ENCODE measurements around the gene SLC6A19. TPM values are rescaled to one million over a fixed set of nuclear protein-coding genes. Genes with fewer than 3 reads are reported as not detected.

SLC6A19 gene
- total and polyA plus RNA-seq, 5 experiments from 2014 or later = not detected

DNA sequence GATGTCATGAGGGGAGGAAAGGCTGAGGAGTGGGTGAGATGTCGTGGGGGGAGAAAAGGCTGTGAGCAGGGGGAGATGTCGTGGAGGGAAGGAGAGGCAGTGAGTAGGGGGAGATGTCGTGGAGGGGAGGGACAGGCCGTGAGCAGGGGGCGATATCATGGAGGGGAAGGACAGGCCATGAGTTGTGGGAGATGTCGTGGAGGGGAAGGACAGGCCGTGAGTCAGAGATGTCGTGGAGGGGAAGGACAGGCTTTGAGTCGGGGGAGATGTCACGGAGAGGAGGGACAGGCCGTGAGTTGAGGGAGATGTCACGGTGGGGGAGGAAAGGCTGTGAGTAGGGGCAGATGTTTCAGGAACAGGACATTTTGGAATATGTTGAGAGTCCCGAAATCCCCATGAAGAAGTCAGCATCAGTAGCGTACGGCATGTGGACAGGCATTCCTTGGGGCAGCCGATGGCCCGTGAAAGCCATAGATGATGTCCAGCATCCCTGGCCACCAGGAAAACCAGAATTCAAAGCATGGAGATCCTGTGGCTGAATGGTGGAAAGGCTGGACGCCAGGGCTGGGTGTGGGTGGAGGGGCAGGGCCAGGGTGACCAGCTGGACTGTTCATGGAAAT lies 8.3 kb upstream of the SLC6A19 start:
- H3K4me1 Mint-ChIP-seq = peaks cover 0 to 6% (median under 1%) of the 10 kb centered on the region in 4 donors
- ATAC-seq (no peak), DNase-seq (peak in 1 of 10 donors; percentile 49)
- no peaks in the 10 kb centered on the region for H3K36me3 Mint-ChIP-seq
- H3K9me3 Mint-ChIP-seq = no peaks in the 10 kb centered on the region
- peak overlapping the region in 1 of 10 donors; percentile 46 for H3K27ac Mint-ChIP-seq
- H3K27me3 Mint-ChIP-seq = peaks cover 20 to 46% (median 28%) of the 10 kb centered on the region in 5 donors
- no peak overlapping the region for H3K4me3 Mint-ChIP-seq
- POLR2A ChIA-PET = no interaction called here

DNA sequence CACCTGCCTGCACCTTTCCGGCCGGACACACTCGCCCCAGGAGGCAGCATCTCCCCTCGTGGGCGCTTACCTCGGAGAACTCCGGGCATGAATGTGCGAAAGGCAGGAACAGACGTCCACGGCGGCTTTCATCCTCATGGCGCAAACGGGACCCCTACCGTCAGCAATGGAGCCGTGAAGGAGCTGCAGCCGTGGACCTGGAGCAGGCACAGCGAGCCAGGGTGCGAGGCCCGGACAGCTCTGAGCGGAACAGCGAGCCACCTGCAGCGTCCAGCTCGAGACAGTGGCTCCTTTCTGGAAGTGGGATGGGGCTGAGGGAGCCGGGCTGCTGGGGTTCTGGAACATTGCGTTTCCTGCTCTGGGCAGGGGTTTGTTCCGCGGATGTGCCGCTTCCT lies 7.8 kb upstream of the SLC6A19 start:
- H3K4me1 Mint-ChIP-seq = peaks cover 0 to 6% (median under 1%) of the 10 kb centered on the region in 4 donors
- peaks cover 19 to 42% (median 24%) of the 10 kb centered on the region in 5 donors for H3K27me3 Mint-ChIP-seq
- peak in 1 of 10 donors; percentile 34 for DNase-seq
- no peak overlapping the region for H3K4me3 Mint-ChIP-seq
- H3K27ac Mint-ChIP-seq = no peak overlapping the region
- POLR2A ChIA-PET = no interaction called here
- H3K9me3 Mint-ChIP-seq = no peaks in the 10 kb centered on the region
- ATAC-seq = no peak
- no peaks in the 10 kb centered on the region for H3K36me3 Mint-ChIP-seq

DNA sequence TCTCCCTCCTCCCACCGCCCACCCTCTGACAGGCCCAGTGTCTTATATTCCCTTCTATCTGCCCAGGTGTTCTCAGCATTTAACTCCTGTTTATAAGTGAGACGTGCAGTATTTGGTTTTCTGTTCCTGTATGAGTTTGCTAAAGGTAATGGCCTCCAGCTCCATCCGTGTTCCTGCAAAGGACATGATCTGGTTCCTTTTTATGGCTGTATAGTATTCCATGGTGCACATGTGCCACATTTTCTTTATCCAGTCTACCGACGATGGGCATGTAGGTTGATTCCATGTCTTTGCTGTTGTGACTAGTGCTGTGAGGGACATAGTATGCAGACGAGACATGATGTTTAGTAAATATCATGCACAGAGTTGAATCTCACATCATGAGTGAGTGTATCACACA lies 7.0 kb upstream of the SLC6A19 start:
- Mint-ChIP-seq H3K27ac (no peak overlapping the region), H3K4me3 (no peak overlapping the region), H3K27me3 (peaks cover 13 to 34% (median 19%) of the 10 kb centered on the region in 5 donors), H3K36me3 (no peaks in the 10 kb centered on the region), H3K4me1 (peaks cover 0 to 6% (median under 1%) of the 10 kb centered on the region in 4 donors), H3K9me3 (no peaks in the 10 kb centered on the region)
- POLR2A ChIA-PET = no interaction called here
- DNase-seq (no peak), ATAC-seq (no peak)

DNA sequence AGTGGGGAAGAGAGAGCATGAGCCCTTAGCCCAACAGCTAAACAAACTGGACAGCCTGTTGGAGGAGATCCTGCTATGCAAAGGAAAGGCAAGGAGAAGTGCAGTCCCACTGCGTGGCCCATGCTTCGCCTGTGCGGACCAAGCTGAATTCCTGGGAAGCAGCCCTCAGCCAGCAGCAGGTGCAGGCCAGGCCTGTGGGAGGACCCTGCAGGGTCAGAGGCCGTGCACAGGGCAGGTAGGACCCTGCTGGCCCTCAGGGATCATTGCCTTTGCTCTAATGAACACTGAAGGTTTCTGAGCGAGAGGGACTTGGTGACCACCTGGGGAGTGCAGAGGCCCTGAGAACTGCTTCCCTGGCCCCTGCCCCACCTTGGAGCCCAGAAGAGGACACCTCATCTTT lies 6.0 kb upstream of the SLC6A19 start:
- ATAC-seq = no peak
- H3K9me3 Mint-ChIP-seq = no peaks in the 10 kb centered on the region
- H3K27ac Mint-ChIP-seq = no peak overlapping the region
- POLR2A ChIA-PET = no interaction called here
- peak in 1 of 10 donors; percentile 41 for DNase-seq
- H3K4me1 Mint-ChIP-seq = peaks cover 0 to 6% (median under 1%) of the 10 kb centered on the region in 4 donors
- H3K36me3 Mint-ChIP-seq = no peaks in the 10 kb centered on the region
- H3K4me3 Mint-ChIP-seq = no peak overlapping the region
- H3K27me3 Mint-ChIP-seq = peaks cover 6 to 24% (median 9%) of the 10 kb centered on the region in 5 donors

DNA sequence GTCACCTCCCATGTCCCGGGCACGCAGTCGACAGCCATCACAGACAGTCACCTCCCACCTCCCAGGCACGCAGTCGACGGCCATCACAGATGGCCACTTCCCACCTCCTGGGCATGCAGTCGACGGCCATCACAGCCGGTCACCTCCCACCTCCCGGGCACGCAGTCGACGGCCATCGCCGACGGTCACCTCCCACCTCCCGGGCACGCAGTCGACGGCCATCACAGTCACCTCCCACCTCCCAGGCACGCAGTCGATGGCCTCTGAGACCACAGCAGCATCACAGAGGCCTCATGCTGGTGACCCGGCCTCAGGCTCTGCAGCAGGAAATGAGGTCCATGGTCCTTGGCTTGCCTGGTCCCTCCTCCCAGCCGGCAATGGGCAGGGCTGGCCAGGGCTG lies 5.5 kb upstream of the SLC6A19 start:
- DNase-seq = no peak
- H3K27ac Mint-ChIP-seq = no peak overlapping the region
- no peak for ATAC-seq

DNA sequence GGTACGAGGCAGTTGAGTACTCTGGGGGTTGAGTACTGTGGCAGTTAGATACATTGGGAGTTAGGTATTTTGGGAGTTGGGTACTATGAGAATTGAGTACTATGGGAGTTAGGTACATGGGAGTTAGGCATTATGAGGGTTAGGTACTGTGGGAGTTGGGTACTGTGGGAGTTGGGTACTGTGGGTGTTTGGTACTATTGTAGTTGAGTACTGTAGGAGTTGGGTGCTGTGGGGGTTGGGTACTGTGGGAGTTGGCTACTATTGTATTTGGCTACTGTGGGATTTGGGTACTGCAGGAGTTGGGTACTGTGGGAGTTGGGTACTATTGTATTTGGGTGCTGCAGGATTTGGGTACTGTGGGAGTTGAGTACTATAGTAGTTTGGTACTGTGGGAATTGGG lies 4.8 kb upstream of the SLC6A19 start:
- ATAC-seq = no peak
- H3K4me1 Mint-ChIP-seq = peaks cover 0 to 3% (median under 1%) of the 10 kb centered on the region in 4 donors

More for the DNA sequence above, 5.5 kb upstream of the SLC6A19 start:
- H3K36me3 Mint-ChIP-seq = no peaks in the 10 kb centered on the region
- peaks cover 1 to 21% (median 5%) of the 10 kb centered on the region in 5 donors for H3K27me3 Mint-ChIP-seq
- H3K4me3 Mint-ChIP-seq = no peak overlapping the region
- peaks cover 0 to 4% (median under 1%) of the 10 kb centered on the region in 4 donors for H3K4me1 Mint-ChIP-seq
- H3K9me3 Mint-ChIP-seq = no peaks in the 10 kb centered on the region
- POLR2A ChIA-PET = no interaction called here

DNA sequence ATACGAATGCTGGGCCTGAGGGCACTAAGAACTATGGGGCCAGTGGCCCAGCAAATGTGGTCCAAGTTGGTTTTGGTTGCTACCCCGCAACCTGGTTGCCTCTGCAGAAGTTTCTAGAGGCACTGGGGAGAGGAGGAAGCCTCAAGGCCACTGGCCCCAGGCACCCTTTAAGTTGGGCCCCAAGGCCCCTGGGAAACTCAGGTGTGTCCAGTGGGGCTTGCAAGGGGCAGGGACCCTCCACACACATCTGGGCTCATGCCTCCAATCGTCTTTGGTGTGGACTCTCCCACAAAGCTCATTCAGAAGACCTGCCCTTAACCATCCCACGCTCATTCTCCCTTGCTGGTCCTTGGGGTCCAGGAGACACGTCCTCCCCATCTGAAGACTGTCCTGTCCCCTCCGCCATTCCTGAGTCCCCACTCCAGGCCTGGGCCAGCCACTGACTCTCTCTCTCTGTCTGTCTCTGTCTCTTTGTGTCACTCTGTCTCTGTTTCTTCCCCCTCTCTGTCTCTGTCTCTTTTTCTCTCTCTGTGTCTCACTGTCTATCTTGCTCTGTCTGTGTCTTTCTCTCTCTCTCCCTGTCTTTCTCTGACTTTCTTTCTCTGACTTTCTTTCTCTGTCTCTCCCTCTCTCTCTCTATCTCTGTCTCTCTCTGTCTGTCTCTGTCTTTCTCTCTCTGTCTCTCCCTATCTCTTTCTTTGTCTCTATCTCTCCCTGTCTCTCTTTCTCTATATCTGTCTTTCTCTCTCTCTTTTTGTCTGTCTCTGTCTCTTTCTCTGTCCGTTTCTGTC lies 3.3 kb upstream of the SLC6A19 start:
- peak in 1 of 10 donors; percentile 49 for DNase-seq
- H3K27ac Mint-ChIP-seq = no peak overlapping the region

More for the DNA sequence above, 4.8 kb upstream of the SLC6A19 start:
- Mint-ChIP-seq H3K9me3 (no peaks in the 10 kb centered on the region), H3K27ac (no peak overlapping the region), H3K27me3 (peaks cover 0 to 19% (median 3%) of the 10 kb centered on the region in 5 donors), H3K36me3 (no peaks in the 10 kb centered on the region), H3K4me3 (no peak overlapping the region)
- POLR2A ChIA-PET = no interaction called here
- peak in 1 of 10 donors; percentile 6 for DNase-seq

DNA sequence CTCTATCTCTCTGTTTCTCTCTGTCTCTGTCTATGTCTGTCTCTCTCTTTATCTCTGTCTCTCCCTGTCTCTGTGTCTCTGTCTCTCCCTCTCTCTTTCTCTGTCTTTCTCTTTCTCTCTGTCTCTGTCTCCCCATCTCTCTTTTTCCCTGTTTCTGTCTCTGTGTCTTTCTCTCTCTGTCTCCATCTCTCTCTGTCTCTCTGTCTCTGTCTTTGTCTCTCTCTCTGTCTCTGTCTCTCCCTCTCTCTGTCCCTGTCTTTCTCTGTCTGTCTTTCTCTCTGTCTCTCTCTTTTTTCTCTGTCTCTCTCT lies 2.1 kb upstream of the SLC6A19 start:
- Mint-ChIP-seq H3K4me1 (peaks cover 0 to 3% (median under 1%) of the 10 kb centered on the region in 4 donors), H3K4me3 (no peak overlapping the region), H3K27me3 (peaks cover 0 to 15% (median 3%) of the 10 kb centered on the region in 5 donors), H3K9me3 (no peaks in the 10 kb centered on the region), H3K36me3 (no peaks in the 10 kb centered on the region), H3K27ac (no peak overlapping the region)
- POLR2A ChIA-PET = no interaction called here
- ATAC-seq = no peak
- no peak for DNase-seq

More for the DNA sequence above, 3.3 kb upstream of the SLC6A19 start:
- ATAC-seq = no peak
- H3K9me3 Mint-ChIP-seq = no peaks in the 10 kb centered on the region
- H3K4me1 Mint-ChIP-seq = peaks cover 0 to 3% (median under 1%) of the 10 kb centered on the region in 4 donors
- POLR2A ChIA-PET = no interaction called here
- no peaks in the 10 kb centered on the region for H3K36me3 Mint-ChIP-seq
- no peak overlapping the region for H3K4me3 Mint-ChIP-seq
- peaks cover 0 to 17% (median 3%) of the 10 kb centered on the region in 5 donors for H3K27me3 Mint-ChIP-seq

DNA sequence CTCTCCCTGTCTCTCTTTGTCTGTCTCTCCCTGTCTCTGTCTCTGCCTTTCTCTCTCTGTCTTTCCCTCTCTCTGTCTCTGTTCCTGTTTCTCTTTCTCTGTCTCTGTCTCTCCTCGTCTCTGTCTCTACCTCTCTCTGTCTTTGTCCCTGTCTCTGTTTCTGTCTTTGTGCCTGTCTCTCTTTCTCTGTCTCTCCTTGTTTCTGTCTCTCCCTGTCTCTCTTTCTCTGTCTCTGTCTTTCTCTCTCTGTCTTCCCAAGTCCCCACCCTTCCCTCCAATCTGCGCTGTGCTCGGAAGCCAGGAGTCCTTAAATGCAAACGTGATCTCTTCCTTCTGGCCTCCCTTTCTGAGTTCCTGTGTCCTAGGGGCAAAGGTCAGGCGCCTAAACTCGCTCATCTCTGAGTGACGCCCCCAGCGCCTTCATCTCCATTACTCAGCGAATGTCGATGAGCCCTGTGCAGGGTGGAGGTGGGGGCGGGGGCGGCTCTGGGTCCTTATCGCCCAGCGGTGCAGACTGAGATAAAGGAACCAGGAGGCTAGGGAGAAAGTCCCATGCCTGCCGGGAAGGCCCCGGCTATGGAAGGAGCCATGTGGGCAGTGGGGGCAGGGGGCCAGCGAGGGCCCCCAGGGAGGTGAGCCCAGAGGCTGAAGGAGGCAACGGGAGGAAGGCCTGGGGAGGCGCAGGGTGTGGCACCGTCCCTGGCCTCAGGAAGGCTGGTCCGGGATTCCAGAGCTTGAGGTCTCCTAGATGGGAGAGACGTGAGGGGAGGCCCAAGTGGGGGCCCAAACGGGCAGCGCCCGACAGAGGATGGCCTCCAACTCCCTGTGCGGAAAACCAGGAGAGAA lies 1.5 kb upstream of the SLC6A19 start:
- peak in 1 of 10 donors; percentile 44 for DNase-seq
- H3K36me3 Mint-ChIP-seq = no peaks in the 10 kb centered on the region
- peaks cover 0 to 3% (median under 1%) of the 10 kb centered on the region in 4 donors for H3K4me1 Mint-ChIP-seq
- no peaks in the 10 kb centered on the region for H3K9me3 Mint-ChIP-seq
- peaks cover under 1 to 15% (median 3%) of the 10 kb centered on the region in 5 donors for H3K27me3 Mint-ChIP-seq
- no peak for ATAC-seq
- H3K4me3 Mint-ChIP-seq = no peak overlapping the region
- H3K27ac Mint-ChIP-seq = no peak overlapping the region
- POLR2A ChIA-PET = no interaction called here

DNA sequence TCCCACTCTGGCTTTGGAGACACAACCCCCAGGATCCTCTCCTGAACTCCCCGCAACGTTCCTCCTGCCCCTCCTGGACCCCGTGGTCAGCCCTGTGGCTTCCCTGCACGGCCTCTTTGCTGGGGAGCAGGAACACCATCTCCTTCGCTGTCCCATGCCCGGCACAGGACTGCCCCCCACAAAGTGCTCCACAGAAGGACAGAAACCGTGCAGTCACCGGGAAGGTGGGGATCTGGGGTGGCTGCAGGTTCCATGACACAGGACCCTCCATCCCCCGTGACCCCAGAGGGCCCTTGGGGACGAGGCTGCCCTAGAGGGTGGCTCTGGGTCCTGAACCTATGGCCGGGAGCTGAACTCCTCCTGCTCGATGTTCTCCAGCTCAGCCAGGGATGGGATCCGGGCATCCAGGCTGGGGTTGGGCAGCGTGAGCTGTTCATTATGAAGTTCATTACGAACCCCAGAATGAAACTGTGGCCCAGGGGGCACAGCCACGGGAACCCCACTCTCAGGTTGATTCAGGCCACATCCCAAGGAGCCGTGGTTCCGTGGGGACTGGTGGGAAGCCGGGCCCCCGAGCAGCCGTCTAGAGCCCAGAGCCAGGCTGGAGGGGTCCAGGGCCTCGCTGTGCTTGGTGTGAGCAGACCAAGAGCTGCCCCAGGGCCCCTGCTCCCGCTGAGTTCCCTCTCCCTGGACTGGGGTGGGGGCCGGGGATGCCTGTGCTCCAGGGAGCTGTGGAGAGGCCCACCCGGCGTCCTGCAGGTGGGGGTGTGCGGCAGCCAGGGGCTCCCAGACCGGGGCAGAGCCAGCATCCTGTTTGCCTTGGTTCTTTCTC lies 684 bp upstream of the SLC6A19 start:
- H3K36me3 Mint-ChIP-seq = no peaks in the 10 kb centered on the region
- H3K4me3 Mint-ChIP-seq = no peak overlapping the region
- H3K4me1 Mint-ChIP-seq = peaks cover 0 to 3% (median under 1%) of the 10 kb centered on the region in 4 donors
- DNase-seq (peak in 2 of 10 donors; percentile 3 to 62), ATAC-seq (no peak)
- H3K9me3 Mint-ChIP-seq = no peaks in the 10 kb centered on the region
- H3K27me3 Mint-ChIP-seq = peaks cover 2 to 10% (median 4%) of the 10 kb centered on the region in 5 donors
- POLR2A ChIA-PET = no interaction called here
- H3K27ac Mint-ChIP-seq = no peak overlapping the region

DNA sequence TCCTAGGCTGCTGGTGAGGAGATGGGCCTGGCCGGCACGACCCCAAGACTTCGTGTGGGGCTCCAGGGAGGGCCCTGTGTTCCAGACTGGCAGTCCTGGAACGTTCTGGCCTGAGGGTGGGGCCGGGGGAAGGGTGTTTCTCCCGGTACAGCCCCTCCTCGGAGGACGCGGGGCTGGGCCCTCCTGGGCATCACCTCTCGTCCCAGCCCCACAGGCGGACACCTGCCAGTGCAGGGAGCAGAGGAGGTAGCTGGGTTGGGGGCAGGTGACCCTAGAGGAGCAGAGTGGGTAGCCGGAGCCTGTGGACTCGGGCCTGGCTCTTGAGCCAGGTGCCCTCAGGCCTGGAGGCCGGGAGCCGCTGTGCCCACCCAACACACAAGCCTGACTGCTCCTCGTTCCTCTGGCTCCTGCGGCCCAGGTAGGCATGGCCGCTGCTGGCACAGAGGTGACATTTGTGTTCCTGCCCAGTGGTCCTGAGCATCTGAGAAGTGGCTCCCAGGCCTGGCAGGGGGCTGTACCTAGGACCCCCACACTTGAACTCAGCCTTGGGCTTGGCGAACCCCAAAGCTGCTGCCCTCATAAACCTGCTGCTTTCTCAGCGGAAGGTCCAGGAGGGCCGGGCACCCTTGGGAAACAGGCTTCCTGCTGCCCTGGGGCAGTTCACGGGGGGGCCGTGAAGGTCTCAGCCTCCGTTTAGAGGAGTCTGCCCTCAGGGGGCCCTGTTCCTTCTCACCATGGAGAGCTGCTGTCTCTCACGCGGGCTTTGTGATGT lies 817 bp downstream of the SLC6A19 start:
- peaks cover 0 to 8% (median 4%) of the 10 kb centered on the region in 5 donors for H3K27me3 Mint-ChIP-seq
- no peak overlapping the region for H3K4me3 Mint-ChIP-seq
- POLR2A ChIA-PET = no interaction called here
- ATAC-seq (no peak), DNase-seq (peak in 2 of 10 donors; percentile 6 to 59)
- H3K4me1 Mint-ChIP-seq = no peaks in the 10 kb centered on the region
- H3K9me3 Mint-ChIP-seq = no peaks in the 10 kb centered on the region
- H3K27ac Mint-ChIP-seq = peak overlapping the region in 1 of 10 donors; percentile 65
- no peaks in the 10 kb centered on the region for H3K36me3 Mint-ChIP-seq

Measured in naive thymus-derived CD8-positive, alpha-beta T cell (primary cell).